Fibroblast of the aortic adventitia (primary cell): ENCODE measurements around the gene ZNF335. TPM values are rescaled to one million over a fixed set of nuclear protein-coding genes. Genes with fewer than 3 reads are reported as not detected.

ENCODE experiments used
- DNase-seq: peaks from one replicate; pipeline ENCODE4 v3.0.0-alpha.2; 2010; ENCODE audit warnings: low read depth
- H3K4me3 ChIP-seq: 2 replicates; pipeline ENCODE4 v1.5.1; 2011; ENCODE audit warnings: low read depth, mild to moderate bottlenecking, control low read depth, low read length, moderate library complexity
- total RNA-seq: library from RNA; depleted of rRNA; stranded (reverse); fragments of >200 nt; gene quantifications from 2 replicates; pipeline ENCODE4 v1.2.3, GENCODE V29; 2012; ENCODE audit warnings: low replicate concordance
- TF ChIP-seq, protein P1 (sequence below): IDR thresholded peaks from 2 replicates; pipeline ENCODE4 v1.5.1; 2011; ENCODE audit warnings: mild to moderate bottlenecking, low read length, control low read depth, inconsistent platforms; ENCODE audit not compliant: insufficient read depth

ZNF335 gene
- total RNA-seq, 1 donor = 18.2 TPM

- DNase-seq = no peak
- TF ChIP-seq, protein P1, sequence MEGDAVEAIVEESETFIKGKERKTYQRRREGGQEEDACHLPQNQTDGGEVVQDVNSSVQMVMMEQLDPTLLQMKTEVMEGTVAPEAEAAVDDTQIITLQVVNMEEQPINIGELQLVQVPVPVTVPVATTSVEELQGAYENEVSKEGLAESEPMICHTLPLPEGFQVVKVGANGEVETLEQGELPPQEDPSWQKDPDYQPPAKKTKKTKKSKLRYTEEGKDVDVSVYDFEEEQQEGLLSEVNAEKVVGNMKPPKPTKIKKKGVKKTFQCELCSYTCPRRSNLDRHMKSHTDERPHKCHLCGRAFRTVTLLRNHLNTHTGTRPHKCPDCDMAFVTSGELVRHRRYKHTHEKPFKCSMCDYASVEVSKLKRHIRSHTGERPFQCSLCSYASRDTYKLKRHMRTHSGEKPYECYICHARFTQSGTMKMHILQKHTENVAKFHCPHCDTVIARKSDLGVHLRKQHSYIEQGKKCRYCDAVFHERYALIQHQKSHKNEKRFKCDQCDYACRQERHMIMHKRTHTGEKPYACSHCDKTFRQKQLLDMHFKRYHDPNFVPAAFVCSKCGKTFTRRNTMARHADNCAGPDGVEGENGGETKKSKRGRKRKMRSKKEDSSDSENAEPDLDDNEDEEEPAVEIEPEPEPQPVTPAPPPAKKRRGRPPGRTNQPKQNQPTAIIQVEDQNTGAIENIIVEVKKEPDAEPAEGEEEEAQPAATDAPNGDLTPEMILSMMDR = no peak
Observed at GRCh38 chr20:46010491-46011391, 38.7 kb upstream of the ZNF335 start.

GRCh38 chr20:46009816-46010215, 37.8 kb upstream of the ZNF335 start:
- DNase-seq = no peak
- no peak overlapping the region for H3K4me3 ChIP-seq
- TF ChIP-seq, protein P1 = no peak

More at GRCh38 chr20:46010491-46011391, 38.7 kb upstream of the ZNF335 start:
- H3K4me3 ChIP-seq = no peak overlapping the region

DNA sequence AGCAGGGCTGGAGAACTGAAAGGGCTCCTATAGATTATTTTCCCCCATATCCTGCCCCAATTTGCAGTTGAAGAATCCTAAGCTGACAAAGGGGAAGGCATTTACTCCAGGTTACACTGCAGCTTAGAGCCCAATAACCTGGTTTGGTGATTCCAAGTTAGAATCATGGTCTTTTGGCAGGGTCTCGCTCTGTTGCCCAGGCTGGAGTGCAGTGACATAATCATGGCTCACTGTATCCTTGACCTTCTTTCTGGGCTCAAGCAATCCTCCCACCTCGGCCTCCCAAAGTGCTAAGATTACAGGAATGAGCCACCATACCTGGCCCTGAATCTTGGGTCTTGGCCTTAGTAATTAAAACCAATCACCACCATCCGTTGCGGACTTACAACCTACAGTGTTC, 35.7 kb upstream of the ZNF335 start:
- DNase-seq = no peak
- TF ChIP-seq, protein P1 = no peak
- H3K4me3 ChIP-seq = no peak overlapping the region

GRCh38 chr20:46006964-46007363, 35.0 kb upstream of the ZNF335 start:
- DNase-seq = no peak
- TF ChIP-seq, protein P1 = no peak
- no peak overlapping the region for H3K4me3 ChIP-seq

- no peak for DNase-seq
- TF ChIP-seq, protein P1 = no peak
- no peak overlapping the region for H3K4me3 ChIP-seq
Observed at GRCh38 chr20:46006022-46006705, 34.2 kb upstream of the ZNF335 start.

- no peak overlapping the region for H3K4me3 ChIP-seq
- DNase-seq = no peak
- TF ChIP-seq, protein P1 = no peak
Observed at GRCh38 chr20:46004889-46005473, 33.0 kb upstream of the ZNF335 start.
